Measurements from ENCODE around the gene GADD45GIP1.
"Not testable (repeated sequence)": the region's sequence is repeated elsewhere in the genome, so short reads cannot be mapped to it uniquely, and the experiment has no call there.

GADD45GIP1 gene

GRCh38 chr19:12937927-12938778 is 18.9 kb downstream of the GADD45GIP1 start, which contains the start of gene CALR:
Gene CALR (plus strand): TSS chr19:12938609. CDS start chr19:12938680, 71 bp downstream.
- peak; percentile 100 for DNase-seq

GRCh38 chr19:12937093-12937926 is 19.7 kb downstream of the GADD45GIP1 start:
- no peak for DNase-seq

- no peak for DNase-seq
These were observed 20.4 kb downstream of the GADD45GIP1 start for GRCh38 chr19:12936582-12936981.

GRCh38 chr19:12935071-12935470 is 22.0 kb downstream of the GADD45GIP1 start:
- DNase-seq = no peak

DNA sequence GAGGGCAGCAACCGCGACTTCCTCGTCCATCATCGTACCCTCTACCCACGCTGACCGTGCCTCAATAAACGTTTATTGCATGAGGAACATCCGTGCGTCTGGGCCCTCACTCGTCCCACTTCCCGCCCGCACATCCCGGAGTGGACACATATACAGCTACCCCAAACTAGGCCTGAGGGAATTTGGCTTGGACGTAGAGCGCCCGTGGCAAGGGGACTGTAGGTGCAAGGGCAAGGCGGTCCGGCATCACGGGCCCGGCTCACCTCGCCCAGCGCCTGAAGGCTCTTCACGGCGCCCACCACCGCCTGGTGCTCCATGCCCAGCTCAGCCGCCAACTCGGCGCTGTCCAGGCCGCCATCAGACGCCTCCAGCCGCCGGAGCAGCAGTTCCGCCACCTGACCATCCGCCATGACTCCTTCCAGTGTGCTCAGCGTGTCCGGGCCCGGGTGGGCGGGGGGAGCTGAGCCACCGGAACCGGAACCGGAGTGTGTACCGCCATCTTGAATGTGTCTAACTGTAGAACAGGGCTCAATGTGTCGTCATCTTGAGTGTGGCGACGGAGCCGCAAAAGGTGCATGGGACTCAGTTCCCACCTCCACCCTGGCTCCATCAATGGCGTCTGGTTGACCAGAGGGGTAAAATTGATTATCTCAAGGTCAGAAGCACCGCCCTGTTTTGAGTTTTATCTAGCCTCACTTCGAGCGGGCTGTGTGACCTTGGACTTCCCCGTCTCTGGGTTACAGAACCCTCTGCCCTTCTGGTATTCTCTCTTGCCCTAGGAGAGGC is 23.5 kb downstream of the GADD45GIP1 start, which contains the start of gene FARSA:
Gene FARSA, minus strand, starts transcription at position 425 of the 786 bp plus-strand sequence. Its CDS starts 15 bp downstream, at position 410.
- DNase-seq = peak; percentile 94

DNA sequence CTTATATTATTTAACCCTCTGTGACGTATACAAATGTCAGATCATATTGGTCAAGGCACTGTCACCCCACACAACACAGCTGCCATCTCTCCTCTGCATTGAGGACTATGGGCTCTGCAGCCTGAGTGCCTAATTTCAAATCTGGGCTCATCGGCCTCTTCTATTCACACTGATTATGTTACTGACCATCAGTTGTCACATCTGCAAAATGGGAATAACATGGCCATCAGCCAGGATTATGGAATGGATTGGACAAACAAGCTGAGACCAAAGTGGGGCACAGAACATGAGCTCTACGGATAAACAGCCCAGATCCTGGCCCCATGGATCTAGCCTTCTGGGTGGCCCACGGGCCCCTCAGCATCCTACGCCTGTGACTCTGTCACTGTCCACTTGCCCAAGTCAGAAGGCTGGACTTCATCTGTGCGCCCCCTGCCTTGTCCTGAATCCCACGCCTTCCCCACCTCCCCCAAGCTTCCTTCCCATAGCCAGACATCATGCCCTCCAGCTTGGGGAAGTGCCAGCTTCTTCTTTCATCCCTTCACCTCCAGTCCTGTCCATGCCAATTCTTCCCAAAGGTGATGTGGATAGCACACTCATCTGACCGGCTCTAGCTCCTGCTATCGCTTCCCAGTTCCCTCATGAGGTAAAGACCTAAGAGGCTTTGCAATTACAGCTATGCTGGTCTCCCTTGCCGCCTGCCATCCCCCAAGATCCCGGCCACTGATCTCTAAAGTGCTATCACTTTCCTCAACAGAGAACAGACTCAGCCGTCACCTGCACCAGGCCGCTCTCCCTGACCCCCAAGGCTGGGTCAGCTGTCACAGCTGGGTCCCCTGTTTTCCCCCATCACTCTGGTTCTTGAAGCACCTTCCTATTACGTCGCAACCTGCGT is 24.4 kb downstream of the GADD45GIP1 start:
- DNase-seq = no peak

DNA sequence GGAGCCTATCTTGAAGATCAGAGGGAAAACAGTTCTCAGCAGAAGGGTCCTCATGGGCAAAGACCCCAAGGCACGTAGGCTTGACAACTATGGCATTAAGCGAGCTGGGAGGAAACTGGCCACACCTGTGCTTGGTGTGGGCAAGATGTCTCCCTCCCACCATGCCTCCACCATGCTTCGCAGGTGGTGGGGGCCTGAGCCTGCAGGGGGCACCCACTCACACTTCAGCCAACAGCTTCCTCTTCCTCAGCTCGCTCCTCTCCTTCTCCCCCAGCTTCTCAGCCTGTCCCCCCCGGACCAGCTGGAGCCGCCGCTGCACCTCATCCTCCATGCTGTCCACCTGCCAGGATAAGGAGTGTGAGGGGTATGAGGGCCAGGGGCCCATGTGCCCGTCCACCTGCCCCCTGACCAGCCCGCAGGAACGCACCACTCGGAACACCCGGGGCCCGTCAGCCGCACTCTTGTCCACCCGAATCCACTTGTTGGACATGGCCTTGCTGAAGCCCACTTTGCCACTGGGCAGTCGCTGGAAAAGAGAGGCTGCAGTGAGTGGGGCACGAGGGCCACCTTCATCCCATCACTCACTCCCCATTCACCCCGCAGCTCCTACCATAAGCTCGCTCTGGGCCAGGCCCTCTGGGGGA is 26.9 kb downstream of the GADD45GIP1 start:
- DNase-seq = no peak

DNA sequence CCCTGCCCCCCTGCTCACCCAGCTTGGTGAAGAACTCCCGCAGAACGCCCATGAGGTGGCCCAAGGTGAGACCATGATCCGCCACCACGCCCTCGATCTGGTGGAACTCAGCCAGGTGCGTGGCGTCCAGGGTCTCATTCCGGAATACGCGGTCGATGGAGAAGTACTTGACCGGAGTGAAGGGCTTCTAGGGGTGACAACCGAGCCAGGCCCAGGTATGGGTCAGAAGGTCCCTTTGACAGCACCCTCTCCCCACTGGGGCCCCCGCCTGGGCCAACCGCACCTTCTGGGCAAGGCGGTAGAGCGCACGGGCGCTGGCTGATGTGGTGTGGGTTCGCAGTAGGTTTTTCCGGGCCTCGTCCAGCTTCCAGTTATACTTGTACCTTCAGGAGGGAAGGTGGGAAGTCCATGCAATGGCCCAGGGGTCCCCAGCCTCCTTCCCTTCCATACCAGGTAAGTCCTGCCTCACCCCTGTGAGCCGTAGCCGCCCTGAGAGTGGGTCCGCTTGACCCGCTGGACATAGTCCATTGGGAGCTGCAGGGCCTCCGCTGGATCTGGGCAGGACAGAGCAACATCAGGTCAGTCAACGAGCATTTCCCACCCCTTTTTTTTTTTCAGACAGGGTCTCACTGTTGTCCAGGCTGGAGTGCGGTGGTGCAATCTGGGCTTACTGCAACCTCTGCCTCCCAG is 32.3 kb downstream of the GADD45GIP1 start:
- no peak for DNase-seq

DNA sequence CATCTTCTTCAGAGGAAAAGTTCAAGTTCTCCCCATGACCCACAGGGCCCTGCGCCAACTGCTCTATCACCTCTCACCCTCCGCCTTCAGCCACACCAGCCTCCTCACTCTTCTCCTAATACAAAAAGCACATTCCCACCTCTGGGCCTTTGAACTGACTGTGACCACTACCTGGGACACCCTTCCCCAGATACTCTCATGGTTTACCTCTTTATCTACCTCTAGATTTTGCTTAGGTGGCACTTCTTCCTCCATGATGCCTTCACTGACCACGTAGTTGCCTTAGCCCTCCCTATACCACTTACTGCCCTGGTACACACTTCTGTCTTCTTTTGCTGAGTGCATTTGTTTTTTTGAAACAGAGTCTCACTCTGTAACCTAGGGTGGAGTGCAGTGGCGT is 34.1 kb downstream of the GADD45GIP1 start:
- DNase-seq = no peak

- no peak for DNase-seq
These were observed 36.0 kb downstream of the GADD45GIP1 start for GRCh38 chr19:12921047-12921446.

DNA sequence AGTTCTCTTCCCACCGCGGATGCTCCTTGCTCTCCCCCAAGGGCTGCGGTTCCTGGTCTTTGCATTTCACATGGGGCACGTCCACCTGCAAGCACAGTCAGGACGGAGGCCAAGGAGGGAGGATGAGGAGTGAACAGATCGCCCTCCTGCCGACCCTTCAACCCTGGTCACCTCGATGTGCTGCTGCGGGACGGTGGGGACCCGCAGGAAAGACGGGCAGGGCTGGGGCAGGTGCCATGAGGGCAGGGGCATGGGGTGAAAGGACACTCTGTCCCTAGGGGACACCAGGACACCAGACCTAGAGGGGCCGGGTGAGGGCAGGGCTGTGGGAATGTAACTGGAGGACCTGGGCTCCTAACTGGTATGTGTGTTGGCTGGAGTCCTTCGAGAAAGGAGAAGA is 38.8 kb downstream of the GADD45GIP1 start:
- DNase-seq = no peak

- DNase-seq = not testable (repeated sequence)
These were observed 41.2 kb downstream of the GADD45GIP1 start for GRCh38 chr19:12915860-12916259.

GRCh38 chr19:12913851-12914690 is 43.0 kb downstream of the GADD45GIP1 start:
- peak; percentile 48 for DNase-seq

GRCh38 chr19:12913011-12913561 is 43.9 kb downstream of the GADD45GIP1 start:
- DNase-seq = no peak

GRCh38 chr19:12912571-12912970 is 44.5 kb downstream of the GADD45GIP1 start:
- DNase-seq = no peak

- no peak for DNase-seq
These were observed 49.9 kb downstream of the GADD45GIP1 start for GRCh38 chr19:12907166-12907565.

Measured in activated CD4-positive, alpha-beta T cell treated with anti-CD3 and anti-CD28 coated beads, Interleukin-2, amount 50 U/mL, for 16 hours (primary cell).